Progenitor cell of endocrine pancreas (in vitro differentiated cells): Measurements from ENCODE around the gene TP53. TPM values are rescaled to one million over a fixed set of nuclear protein-coding genes. Genes with fewer than 3 reads are reported as not detected.

Source experiments
- DNase-seq: peaks from one replicate; pipeline ENCODE4 v3.0.0; 2021; ENCODE audit warnings: low spot score; ENCODE audit not compliant: unreplicated experiment
- H3K27ac Mint-ChIP-seq: 2 replicates; pipeline ENCODE4 v1.8.0; 2021; ENCODE audit warnings: mild to moderate bottlenecking, moderate library complexity, mixed read lengths
- H3K27me3 Mint-ChIP-seq: 2 replicates; pipeline ENCODE4 v1.8.0; 2021; ENCODE audit warnings: mixed read lengths
- H3K36me3 Mint-ChIP-seq: 2 replicates; pipeline ENCODE4 v1.8.0; 2022; ENCODE audit warnings: mixed read lengths; ENCODE audit not compliant: insufficient read depth
- H3K4me1 Mint-ChIP-seq: 2 replicates; pipeline ENCODE4 v1.8.0; 2021; ENCODE audit warnings: low read depth, mixed read lengths
- H3K4me3 Mint-ChIP-seq: 2 replicates; pipeline ENCODE4 v1.8.0; 2021; ENCODE audit warnings: low read depth, mild to moderate bottlenecking, moderate library complexity, mixed read lengths
- H3K9me3 Mint-ChIP-seq: 2 replicates; pipeline ENCODE4 v1.8.0; 2021; ENCODE audit warnings: low read depth, mixed read lengths
- total RNA-seq: library from RNA; stranded (reverse); gene quantifications from 2 replicates; pipeline ENCODE4 v1.2.1, GENCODE V29; 2021
- TF ChIP-seq, protein P1 (sequence below): fragments of 200-600 bp; sonication (generic); IDR thresholded peaks from one replicate; pipeline ENCODE4 v1.5.0; 2021; ENCODE audit warnings: antibody characterized with exemption, mild to moderate bottlenecking; ENCODE audit not compliant: unreplicated experiment

TP53 gene
- total RNA-seq, 1 donor from 2014 or later, result 121 TPM

DNA sequence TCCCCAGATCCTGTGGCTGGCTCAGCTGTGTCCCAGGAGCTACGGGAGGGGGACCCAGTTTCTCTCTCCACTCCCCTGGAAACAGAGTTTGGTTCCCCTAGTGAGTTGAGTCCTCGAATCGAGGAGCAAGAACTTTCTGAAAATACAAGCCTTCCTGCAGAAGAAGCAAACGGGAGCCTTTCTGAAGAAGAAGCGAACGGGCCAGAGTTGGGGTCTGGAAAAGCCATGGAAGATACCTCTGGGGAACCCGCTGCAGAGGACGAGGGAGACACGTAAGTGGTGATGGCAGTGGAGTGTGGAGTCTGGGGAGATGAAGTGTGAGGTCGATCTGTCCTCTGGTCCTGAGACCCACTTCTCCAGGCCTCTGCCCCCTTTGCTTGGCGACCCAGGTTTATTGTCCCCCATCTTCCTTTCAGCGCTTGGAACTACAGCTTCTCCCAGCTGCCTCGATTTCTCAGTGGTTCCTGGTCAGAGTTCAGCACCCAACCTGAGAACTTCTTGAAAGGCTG, 1.6 kb upstream of the TP53 start:
- Mint-ChIP-seq H3K36me3 (peaks cover 12% of the 10 kb centered on the region), H3K9me3 (no peaks in the 10 kb centered on the region), H3K27ac (peak overlapping the region; percentile 100), H3K4me3 (peak overlapping the region; percentile 98), H3K27me3 (no peaks in the 10 kb centered on the region), H3K4me1 (peaks cover 25% of the 10 kb centered on the region)
- TF ChIP-seq, protein P1, sequence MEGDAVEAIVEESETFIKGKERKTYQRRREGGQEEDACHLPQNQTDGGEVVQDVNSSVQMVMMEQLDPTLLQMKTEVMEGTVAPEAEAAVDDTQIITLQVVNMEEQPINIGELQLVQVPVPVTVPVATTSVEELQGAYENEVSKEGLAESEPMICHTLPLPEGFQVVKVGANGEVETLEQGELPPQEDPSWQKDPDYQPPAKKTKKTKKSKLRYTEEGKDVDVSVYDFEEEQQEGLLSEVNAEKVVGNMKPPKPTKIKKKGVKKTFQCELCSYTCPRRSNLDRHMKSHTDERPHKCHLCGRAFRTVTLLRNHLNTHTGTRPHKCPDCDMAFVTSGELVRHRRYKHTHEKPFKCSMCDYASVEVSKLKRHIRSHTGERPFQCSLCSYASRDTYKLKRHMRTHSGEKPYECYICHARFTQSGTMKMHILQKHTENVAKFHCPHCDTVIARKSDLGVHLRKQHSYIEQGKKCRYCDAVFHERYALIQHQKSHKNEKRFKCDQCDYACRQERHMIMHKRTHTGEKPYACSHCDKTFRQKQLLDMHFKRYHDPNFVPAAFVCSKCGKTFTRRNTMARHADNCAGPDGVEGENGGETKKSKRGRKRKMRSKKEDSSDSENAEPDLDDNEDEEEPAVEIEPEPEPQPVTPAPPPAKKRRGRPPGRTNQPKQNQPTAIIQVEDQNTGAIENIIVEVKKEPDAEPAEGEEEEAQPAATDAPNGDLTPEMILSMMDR, result no peak
- DNase-seq, result no peak

DNA sequence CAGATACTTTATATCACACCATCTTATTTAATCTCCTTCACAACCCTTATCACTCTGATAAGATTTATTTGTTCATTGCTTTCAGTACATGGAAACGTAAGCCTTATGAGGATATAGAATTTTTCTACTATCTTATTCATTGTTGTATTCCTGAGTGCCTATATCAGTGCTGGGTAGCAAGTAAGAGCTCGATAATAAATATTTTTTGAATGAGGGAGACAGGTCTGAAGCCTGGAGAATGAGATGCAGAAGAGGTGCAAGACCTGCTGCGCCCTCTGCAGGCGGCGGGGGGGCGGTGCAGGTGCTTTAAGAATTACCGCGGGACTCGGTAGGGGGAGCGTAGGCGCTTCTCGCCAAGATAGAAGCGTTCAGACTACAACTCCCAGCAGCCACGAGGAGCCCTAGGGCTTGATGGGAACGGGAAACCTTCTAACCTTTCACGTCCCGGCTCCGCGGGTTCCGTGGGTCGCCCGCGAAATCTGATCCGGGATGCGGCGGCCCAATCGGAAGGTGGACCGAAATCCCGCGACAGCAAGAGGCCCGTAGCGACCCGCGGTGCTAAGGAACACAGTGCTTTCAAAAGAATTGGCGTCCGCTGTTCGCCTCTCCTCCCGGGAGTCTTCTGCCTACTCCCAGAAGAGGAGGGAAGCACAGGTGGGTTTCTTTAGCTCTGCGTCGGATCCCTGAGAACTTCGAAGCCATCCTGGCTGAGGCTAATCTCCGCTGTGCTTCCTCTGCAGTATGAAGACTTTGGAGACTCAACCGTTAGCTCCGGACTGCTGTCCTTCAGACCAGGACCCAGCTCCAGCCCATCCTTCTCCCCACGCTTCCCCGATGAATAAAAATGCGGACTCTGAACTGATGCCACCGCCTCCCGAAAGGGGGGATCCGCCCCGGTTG, 868 bp upstream of the TP53 start, which contains the start of gene WRAP53:
Gene WRAP53, plus strand, starts transcription at position 570 of the 900 bp plus-strand sequence. Its CDS starts 172 bp downstream, at position 742.
- no peaks in the 10 kb centered on the region for H3K27me3 Mint-ChIP-seq
- TF ChIP-seq, protein P1, result peak; percentile 99
- H3K4me1 Mint-ChIP-seq, result peaks cover 25% of the 10 kb centered on the region
- peaks cover 10% of the 10 kb centered on the region for H3K36me3 Mint-ChIP-seq
- H3K27ac Mint-ChIP-seq, result peak within 1 kb of the TSS; percentile 100
- peak; percentile 95 for DNase-seq
- no peaks in the 10 kb centered on the region for H3K9me3 Mint-ChIP-seq
- peak within 1 kb of the TSS; percentile 98 for H3K4me3 Mint-ChIP-seq

- TF ChIP-seq, protein P1, result no peak
- Mint-ChIP-seq H3K4me1 (peaks cover 25% of the 10 kb centered on the region), H3K27ac (peak overlapping the region; percentile 100), H3K9me3 (no peaks in the 10 kb centered on the region), H3K36me3 (peaks cover 7% of the 10 kb centered on the region), H3K27me3 (no peaks in the 10 kb centered on the region), H3K4me3 (peak overlapping the region; percentile 98)
- peak; percentile 58 for DNase-seq
Measured at GRCh38 chr17:7686222-7687071, 843 bp downstream of the TP53 start.

DNA sequence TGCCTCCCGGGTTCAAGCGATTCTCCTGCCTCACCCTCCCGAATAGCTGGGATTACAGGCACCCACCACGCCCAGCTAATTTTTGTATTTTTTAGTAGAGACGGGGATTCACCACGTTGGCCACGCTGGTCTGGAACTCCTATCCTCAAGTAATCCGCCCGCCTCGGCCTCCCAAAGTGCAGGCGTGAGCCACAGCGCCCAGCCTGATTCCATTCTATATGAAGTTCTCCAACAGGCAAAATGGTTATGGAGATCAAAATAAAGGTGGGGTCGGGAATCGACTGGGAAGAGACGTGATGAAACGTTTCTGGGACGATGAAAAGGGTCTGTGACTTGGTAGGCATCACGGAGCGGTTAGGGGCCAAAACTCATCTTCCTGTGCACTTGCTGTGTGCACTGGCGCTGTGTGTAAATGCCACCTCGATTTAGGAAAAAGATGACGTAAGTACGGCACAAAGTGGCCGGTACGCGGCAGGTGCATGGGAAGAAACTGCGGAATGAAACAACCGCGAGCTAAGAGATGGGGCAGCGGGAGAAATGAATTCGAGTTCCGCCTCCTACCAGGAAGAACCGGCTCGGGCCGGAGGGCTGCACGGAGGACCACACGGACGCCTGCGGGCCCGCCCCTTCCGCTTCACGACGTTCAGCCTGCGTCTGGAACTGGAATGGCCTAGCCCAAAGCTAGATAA, 1.6 kb downstream of the TP53 start:
- peak overlapping the region; percentile 100 for H3K27ac Mint-ChIP-seq
- peak overlapping the region; percentile 98 for H3K4me3 Mint-ChIP-seq
- H3K36me3 Mint-ChIP-seq, result peaks cover 6% of the 10 kb centered on the region
- no peaks in the 10 kb centered on the region for H3K27me3 Mint-ChIP-seq
- peak; percentile 80 for DNase-seq
- TF ChIP-seq, protein P1, result no peak
- H3K4me1 Mint-ChIP-seq, result peaks cover 25% of the 10 kb centered on the region
- H3K9me3 Mint-ChIP-seq, result no peaks in the 10 kb centered on the region
